UCSD-AML1 (cell line): ENCODE measurements around the gene MRPL57.
"Not testable (repeated sequence)": the region's sequence is repeated elsewhere in the genome, so short reads cannot be mapped to it uniquely, and the experiment has no call there.

ENCODE experiments used
- DNase-seq: peaks from one replicate; lab custom pipeline; 2025; ENCODE audit not compliant: unreplicated experiment; lab: John Stamatoyannopoulos, UW

Gene MRPL57

DNA sequence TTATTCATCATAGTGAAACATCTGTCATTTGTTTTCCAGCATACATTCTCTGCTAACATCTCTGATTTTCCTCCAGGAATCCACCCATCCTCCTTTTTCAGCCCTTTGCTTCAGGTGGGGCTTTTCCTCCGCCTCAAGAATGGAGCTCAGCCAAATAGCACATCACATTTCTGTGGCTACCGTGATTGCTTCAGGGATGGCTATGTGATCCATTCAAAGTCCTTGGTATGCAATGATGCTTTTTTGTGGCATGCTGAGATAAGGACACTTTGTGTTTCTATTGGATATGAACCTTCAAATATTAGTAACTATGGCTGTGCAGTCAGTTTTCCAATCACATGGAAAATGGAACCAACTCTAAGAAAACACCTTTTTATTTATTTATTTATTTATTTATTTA, 18.3 kb downstream of the MRPL57 start:
- not testable (repeated sequence) for DNase-seq

DNA sequence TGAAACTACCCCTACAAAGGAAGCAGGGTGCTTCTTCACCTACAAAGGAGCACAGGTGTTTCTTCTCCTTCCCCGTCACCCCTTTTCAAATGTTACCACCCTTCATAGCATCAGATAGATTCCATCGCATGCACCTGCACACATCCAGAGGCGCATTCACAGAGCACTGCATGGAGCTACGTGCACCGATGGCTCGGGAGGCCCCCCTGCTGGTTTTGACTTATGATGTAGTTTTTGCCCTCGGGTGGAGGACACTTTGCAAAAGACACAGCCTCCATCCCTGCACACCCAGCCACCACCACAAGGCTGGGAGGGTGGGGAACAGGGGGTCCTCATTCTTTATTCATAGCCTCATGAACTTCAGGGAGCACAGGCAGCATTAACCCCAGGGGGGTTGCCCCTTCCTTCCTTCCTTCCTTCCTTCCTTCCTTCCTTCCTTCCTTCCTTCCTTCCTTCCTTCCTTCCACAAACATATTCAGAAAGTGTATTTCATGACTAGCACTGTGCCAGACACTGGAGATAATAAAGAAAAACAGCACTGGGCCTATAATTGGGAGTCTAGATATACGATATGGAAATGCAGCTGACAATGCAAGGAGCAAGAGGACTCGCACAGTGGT, 21.3 kb downstream of the MRPL57 start:
- DNase-seq, result not testable (repeated sequence)

DNA sequence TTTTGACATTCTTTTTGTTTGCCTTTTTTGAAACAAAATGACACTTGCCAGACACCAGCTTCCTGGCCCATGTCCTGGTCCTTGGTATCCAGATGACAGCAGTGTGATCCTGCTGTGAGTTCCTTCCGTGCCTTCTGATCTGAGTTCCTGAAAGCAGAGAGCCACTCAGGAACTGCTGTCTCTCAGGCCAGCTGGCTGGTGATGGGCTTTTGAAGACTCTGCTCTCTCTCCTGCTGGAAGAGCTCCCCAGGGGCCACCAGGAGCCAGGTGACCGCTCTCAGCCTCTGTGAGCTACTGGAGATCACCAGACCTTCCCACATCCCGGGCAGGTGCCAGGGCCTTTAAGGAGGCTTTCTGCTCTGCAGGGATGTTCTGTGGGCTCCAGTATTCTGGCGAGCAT, 21.9 kb downstream of the MRPL57 start:
- DNase-seq, result not testable (repeated sequence)

- DNase-seq, result not testable (repeated sequence)
These were observed 25.2 kb downstream of the MRPL57 start for GRCh38 chr13:21201456-21202190.

DNA sequence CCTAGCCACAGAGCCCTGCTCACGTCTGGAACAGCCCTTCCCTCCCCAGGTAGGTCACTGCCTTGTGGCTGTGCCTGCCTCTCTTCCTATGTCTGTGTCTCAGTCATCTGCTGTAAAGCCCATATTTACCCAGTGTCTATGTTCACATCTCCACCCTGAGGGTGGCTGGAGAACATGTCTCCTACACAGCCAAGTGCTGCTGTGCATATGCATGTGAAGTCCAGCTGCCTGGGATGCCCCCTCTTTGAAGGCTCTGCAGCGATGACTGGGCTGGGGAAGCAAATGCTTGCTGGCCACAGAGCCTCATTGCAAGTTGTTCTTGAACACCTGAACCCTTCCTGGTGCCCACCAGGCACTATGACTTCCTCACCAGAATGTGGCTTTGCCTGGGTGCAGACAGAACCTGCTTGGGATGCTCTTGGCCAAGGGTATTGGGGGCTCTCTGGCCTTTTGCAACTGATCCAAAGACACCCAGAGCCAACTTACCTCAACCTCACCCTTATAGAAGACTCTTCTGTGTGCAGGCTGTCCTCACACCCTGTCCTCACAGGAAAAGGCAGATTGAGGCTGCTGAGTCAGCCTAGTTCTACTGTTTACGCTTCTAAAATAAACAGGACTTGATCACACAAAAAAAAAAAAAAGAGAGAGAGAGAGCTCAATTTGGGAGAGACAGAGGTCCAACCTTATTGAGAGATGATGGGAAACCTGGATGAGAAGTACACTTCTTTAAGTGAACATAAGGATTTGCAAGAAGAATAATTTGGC, 26.5 kb downstream of the MRPL57 start:
- DNase-seq, result no peak

GRCh38 chr13:21208652-21209154, 32.2 kb downstream of the MRPL57 start:
- no peak for DNase-seq

DNA sequence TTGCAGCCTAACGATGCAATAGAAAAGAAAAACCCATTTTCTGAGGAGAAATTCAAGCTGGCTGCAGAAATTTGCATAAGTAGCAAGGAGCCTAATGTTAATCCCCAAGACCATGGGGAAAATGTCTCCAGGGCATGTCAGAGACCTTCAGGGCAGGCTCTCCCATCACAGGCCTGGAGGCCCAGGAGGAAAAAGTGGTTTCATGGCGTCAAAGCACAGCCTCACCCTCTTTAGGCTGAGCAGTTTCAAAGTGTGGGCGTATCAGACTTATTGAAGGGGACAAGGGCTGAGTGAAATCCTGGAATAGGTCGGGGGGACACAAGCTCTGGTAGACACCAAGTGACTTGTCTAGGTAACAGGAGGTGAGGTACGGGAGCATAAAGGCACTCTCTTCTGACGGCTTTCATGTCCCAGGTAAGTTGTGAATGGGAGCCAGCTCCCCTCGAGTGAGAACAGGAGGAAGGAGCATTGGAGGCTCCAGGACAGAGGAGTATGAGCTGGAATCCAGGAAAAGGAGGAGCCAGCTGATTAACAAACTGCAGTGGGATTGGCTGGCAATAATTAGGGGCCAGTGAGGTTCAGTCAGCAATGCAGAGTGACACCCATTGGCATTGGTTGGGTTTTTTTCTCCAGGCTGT, 35.8 kb downstream of the MRPL57 start:
- no peak for DNase-seq

GRCh38 chr13:21215419-21215818, 39.0 kb downstream of the MRPL57 start:
- DNase-seq, result not testable (repeated sequence)

- no peak for DNase-seq
These were observed 39.9 kb downstream of the MRPL57 start for GRCh38 chr13:21216332-21216731.

GRCh38 chr13:21218351-21219035, 42.0 kb downstream of the MRPL57 start:
- no peak for DNase-seq

- DNase-seq, result no peak
These were observed 42.6 kb downstream of the MRPL57 start for GRCh38 chr13:21219036-21219381.

DNA sequence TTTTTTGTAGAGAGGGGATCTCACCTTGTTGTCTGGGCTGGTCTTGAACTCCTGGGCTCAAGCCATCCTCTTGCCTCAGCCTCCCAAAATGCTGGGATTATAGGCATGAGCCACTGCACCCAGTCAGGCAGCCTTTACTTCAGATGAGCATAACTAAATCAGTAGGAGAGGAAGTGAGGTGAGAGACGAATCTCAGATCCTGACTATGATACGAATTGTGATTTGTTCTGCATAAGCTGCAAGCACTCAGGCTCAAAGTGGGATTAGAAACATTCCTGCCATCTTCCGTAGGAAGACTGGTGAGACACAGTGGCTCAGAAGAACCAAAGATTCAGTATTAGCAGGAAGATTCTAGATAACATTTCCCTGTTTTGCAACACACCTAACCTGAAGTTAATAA, 43.3 kb downstream of the MRPL57 start:
- not testable (repeated sequence) for DNase-seq

DNA sequence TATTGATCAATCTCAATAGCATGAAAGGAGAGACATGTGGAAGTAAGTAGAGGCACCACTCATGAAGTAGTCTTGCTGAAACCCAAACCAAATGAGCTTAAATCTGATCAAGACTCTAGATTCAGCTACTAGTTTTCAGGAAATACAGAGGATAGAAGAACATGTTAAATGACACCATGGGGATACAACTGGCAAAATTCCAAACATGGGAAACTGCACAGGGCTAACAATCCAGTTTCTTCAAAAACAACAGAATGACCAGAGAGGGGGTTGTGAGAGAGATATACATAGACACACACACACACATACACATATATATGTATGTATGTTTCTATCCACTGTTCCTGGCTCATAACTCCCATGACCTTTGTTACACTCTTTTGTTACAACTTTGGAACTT, 44.8 kb downstream of the MRPL57 start:
- DNase-seq, result no peak

- DNase-seq, result no peak
These were observed 48.6 kb downstream of the MRPL57 start for GRCh38 chr13:21225082-21225481.

DNA sequence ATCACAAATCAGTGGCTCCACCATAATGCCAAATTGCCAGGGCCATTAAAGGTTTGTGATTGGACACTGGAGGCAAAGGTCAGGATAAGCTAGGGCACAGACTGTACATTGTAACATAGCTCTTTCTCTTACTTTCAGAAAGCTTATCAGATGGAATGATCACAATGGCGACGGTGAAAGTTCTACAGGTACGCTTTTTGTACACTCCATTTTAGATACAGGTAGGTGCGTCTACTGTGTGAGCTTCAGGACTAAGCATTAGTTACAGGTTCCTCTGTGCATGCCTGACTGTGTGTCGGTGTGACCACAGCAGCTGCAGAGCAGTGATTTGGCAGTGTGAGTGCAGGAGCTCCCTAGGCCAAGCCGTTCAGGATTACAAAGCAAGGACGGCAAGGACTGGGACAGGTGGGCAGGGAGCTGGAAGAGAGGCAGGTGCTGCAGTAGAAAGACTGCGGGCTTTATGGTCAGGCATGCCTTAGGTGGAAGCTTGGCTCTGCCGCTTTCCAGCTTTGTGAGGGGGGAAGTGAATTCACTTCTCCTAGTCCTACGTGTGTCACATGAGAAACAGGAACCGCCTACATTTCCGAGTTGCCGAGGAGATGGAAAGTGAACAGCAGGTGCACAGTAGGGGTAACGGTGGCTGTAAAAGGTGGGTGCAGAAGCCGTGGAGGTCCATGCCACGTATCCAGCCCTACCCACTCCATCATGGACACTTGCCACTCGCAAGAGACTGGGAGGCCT, 49.6 kb downstream of the MRPL57 start:
- DNase-seq, result no peak

- DNase-seq, result no peak
These were observed 51.5 kb downstream of the MRPL57 start for GRCh38 chr13:21227917-21228316.
